HUDEP-2 (cell line): ENCODE data around the gene KLF5.
"Not testable (repeated sequence)": the region's sequence is repeated elsewhere in the genome, so short reads cannot be mapped to it uniquely, and the experiment has no call there.

Experiments used
- DNase-seq, 76 experiments: peaks; one replicate each; lab custom pipeline; 2025; ENCODE audit not compliant: unreplicated experiment in 76 of 76; lab: John Stamatoyannopoulos, UW

KLF5 gene

GRCh38 chr13:73058736-73059459, at the start of gene KLF5:
TSS of gene KLF5 (plus strand) at chr13:73059005. CDS start at chr13:73059328, 323 bp downstream.
- peak; percentile 14 to 96 (median 89) for DNase-seq

DNA sequence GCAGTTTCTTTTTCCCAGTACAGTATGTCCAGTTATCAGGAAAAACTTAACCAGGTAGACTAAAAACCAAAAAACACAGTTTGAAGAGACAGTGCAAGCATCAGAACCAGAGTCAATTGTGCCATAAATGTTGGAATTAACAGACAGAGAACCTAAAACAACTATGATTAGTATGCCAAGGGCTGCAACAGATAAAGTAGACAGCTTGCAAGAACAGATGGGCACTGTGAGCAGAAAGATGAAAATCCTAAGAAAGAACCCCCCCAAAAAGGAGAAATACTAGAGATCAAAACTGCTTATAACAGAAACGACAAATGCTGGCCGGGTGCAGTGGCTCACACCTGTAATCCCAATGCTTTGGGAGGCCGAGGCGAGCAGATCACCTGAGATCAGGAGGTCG, 47.1 kb upstream of the KLF5 start:
- DNase-seq: no peak

DNA sequence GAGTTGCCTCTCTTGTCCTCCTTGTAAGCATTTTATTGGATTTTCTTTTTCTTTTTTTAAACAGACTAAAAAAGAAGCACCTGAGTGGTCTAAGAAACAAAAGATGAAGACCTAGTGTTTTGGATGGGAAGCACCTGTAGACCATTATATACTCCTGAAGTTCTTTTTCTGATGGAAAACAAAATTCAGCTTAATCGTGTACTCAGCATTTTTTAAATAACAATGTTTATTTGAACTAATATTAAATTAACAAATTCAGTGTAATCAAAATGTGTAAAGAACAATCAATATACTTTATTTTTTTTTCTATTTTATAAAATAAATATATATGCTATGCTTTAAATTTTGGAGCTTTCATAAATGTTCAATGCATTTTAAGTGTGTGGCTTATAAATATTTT, 43.0 kb upstream of the KLF5 start:
- no peak for DNase-seq

- no peak for DNase-seq
These were observed 40.5 kb upstream of the KLF5 start for GRCh38 chr13:73018336-73018735.

- DNase-seq: no peak
These were observed 33.4 kb upstream of the KLF5 start for GRCh38 chr13:73025217-73026012.

DNA sequence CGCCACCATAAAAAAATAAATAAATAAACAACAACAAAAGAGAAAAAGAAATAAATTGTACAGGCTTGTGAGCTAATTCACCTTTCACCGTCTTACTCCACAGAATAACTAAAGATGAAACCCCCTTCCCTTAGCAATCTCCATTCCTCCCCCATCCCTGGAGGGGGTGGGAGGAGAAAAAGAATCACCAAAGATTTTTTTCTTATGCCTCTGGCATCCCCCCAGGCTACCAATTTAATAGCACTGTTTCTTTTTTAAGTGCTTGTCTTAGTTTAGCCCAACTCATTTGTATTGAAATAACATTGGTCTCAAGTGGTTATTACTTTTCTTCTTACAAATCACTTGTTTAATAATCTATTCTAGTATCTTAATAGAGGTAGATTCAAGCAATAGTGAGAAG, 23.9 kb upstream of the KLF5 start:
- no peak for DNase-seq

DNA sequence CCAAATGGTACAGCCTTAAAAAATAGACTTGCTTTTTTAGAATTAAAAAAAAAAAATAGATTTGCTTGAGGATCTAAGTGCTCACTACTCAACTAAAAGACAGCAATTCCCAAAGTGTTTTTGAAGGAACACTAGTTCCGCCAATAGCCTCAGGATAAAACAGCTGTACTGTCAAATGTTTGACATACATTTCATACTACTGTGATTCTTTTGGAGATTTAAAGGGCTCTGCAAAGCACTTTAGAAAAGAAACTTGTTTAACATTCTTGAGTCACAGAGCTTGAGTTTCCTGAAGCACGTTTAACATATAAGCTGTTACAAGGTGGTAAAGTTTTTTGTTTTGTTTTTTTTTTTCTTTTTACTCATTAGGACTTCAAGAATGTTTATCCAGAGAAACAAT, 23.1 kb upstream of the KLF5 start:
- no peak for DNase-seq

GRCh38 chr13:73036566-73036965, 22.2 kb upstream of the KLF5 start:
- DNase-seq: no peak

GRCh38 chr13:73038064-73038463, 20.7 kb upstream of the KLF5 start:
- no peak for DNase-seq

DNA sequence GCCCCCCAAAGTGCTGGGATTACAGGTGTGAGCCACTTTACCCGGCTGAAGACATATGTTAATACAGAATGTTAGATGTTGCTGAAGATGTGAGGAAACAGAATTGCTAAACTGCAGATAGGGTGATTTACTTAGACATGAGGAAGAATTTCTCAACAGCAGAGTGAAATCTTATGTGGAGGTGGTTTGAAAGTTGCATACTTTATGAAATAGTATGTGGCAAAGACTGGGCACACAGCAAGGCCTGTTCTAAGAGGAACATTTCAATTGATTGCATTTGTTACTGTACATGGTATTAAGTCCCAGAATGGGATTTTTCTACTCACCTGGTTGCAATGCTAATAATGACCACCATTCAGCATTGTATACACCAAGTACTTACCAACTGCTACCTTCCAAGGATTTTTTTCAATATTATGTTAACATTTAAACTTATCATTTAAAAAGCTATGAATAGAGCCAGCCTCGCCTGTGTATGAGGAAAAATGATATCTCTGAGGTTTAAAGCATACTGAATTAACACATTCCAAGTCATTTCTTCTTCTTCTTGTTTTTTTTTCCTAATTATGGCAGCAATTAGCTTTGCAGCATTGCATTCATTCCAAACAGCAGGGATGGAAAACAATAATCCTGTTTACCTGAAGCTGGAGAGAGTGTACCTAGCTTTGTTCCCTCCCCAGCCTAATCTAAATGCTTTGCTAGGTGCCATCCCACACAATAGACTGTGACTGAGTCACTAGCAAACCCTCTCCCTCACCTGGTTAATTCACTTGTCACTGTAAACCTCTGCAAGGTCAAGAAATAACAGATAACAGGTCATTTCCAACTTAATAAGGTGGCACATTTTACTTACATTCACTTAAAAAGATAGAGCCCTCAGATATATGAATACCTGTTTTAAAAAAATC, 19.4 kb upstream of the KLF5 start:
- DNase-seq: no peak

DNA sequence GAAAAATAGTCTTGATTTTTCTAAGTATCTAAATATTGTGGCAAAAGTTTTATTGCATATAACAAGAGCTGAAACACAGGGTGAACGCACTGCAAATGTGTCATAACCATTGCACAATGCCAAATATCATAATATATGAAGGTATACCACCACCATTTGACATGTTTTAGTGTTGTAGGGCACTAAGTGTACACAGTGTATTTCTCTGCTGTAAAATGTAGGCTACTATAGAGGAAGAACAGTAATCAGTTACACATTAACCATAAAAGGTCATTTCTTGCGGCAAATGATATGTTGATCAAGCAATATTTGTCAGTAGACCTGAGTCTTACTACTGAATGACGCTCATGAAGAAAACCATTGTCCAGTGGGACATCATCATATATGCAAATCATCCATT, 18.3 kb upstream of the KLF5 start:
- no peak for DNase-seq

DNA sequence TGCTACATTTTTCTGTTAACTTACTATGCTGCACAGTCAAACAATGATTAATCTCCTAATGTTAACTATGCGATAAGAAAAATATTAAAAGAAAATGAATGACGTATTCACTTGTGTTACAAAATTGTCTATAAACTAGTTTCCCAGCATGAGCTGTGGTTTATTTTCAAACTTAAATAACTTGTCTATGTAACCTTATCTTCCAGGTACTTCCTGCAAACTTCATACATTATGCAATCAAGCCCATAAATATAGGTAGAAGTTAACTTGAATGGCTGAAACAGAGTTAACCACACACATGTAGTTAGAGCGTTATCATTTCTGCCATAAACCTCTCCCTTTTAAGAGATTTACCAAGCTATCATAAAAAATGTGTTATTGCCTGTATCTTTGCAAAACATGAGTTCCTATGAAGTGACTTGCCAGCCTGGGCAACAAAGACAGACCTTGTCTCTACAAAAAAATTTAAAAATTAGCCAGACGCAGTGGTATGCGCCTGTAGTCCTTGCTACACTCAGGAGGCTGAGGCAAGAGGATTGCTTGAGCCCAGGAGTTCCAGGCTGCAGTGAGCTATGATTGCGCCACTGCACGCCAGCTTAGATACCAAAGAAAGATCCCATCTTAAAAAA, 17.7 kb upstream of the KLF5 start:
- DNase-seq: peak in 6 of 76 experiments; percentile 2 to 35 (median 9)

DNA sequence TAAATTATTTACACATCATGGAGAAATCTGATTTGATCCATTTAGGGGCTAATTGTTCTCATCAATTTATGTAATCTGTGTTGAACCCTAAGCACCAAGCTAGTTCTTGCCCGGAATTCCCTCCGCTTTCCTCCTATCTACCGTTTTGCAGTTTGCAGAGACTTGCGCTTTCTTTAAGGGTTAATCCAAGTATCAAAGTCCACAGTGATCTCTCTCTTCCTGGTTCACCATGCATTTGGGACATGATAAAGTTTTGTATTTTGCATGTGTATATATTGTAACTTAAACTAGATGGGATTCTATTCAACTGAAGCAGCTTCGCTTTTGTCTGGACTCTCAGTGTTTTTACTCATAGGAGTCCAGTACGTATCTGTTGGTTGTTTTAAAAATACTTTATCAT, 13.8 kb upstream of the KLF5 start:
- DNase-seq: no peak

GRCh38 chr13:73048615-73049014, 10.2 kb upstream of the KLF5 start:
- DNase-seq: not testable (repeated sequence)

GRCh38 chr13:73054712-73055111, 4.1 kb upstream of the KLF5 start:
- DNase-seq: no peak

GRCh38 chr13:73055813-73056564, 2.8 kb upstream of the KLF5 start:
- DNase-seq: no peak

- no peak for DNase-seq
These were observed 2.2 kb upstream of the KLF5 start for GRCh38 chr13:73056565-73056962.

GRCh38 chr13:73057284-73058063, 1.3 kb upstream of the KLF5 start:
- no peak for DNase-seq

DNA sequence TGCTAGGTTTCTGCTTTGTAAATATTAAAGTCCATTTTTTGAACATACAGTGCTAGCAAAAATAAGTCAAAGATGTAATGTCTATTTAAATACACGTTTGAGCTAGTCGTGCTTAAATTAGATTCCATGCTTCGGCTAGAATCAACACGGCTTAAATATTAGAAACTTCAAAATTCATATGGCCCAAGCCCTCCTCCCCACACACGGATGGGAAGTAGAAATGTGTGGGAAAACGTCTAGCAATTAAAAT, 816 bp upstream of the KLF5 start:
- DNase-seq: no peak

- no peak for DNase-seq
These were observed 421 bp upstream of the KLF5 start for GRCh38 chr13:73058432-73058735.
